Measurements from ENCODE around the gene NHSL1. TPM values are rescaled to one million over a fixed set of nuclear protein-coding genes. Genes with fewer than 3 reads are reported as not detected.

NHSL1 gene
- total and polyA plus RNA-seq, 2 of the 8 experiments (the other 6 are each of a cell fraction or from before 2014, with no cell fraction given): 7.2 to 32.4 TPM

- peaks cover 1 to 10% (median 4%) of the 10 kb centered on the region in 4 experiments; a peak in 4 of 7 replicates for H3K4me1 ChIP-seq (replicated peaks in 1 of 4; ENCODE audit: control insufficient read depth in 3 of 4, insufficient read depth in 4 of 4, low read length in 3 of 4)
- no peak overlapping the region for H3K4me3 ChIP-seq (ENCODE audit: extremely low read depth in 1 of 4, insufficient read depth in 2 of 4, low read depth in 3 of 4, low read length in 4 of 4)
- peaks cover 0 to 8% of the 10 kb centered on the region in 2 experiments; a peak in 2 of 4 replicates for H3K79me2 ChIP-seq (ENCODE audit: control insufficient read depth in 1 of 2, insufficient read depth in 2 of 2, low read length in 2 of 2)
- H3K9me3 ChIP-seq (ENCODE audit: insufficient read depth in 2 of 2, low read depth in 1 of 2, low read length in 1 of 2): no peaks in the 10 kb centered on the region
- H3K36me3 ChIP-seq (ENCODE audit: control insufficient read depth in 2 of 4, insufficient read depth in 4 of 4, low read length in 3 of 4): no peaks in the 10 kb centered on the region
- DNase-seq (ENCODE audit: low read depth in 1 of 2, low spot score in 2 of 2) (no peak), FAIRE-seq (no peak)
- H2BK15ac ChIP-seq (ENCODE audit: low read length): no peak overlapping the region
- H4K8ac ChIP-seq (ENCODE audit: extremely low read depth, insufficient read depth, low read length): no peak overlapping the region
- H4K20me1 ChIP-seq (replicated peaks in 1 of 2; ENCODE audit: control insufficient read depth in 1 of 2, insufficient read depth in 2 of 2, low read length in 2 of 2): no peaks in the 10 kb centered on the region
- H4K91ac ChIP-seq (replicated peaks; ENCODE audit: insufficient read length, low read length): no peak overlapping the region
- H3K27ac ChIP-seq (ENCODE audit: low read depth, low read length): no peak overlapping the region
- no peak overlapping the region for H3K9ac ChIP-seq (replicated peaks in 1 of 4; ENCODE audit: extremely low read depth in 1 of 4, low read depth in 3 of 4, low read length in 3 of 4)
- H2BK5ac ChIP-seq (ENCODE audit: low read depth, low read length): no peak overlapping the region
- H3K14ac ChIP-seq (ENCODE audit: insufficient read length): no peak overlapping the region
- H2AK5ac ChIP-seq (ENCODE audit: low read depth, low read length): no peak overlapping the region
- H3K56ac ChIP-seq (replicated peaks; ENCODE audit: insufficient read length, low read depth, low read length): no peak overlapping the region
- H2BK120ac ChIP-seq (replicated peaks; ENCODE audit: low read depth, low read length): no peak overlapping the region
- H2BK12ac ChIP-seq (ENCODE audit: low read depth, low read length): no peak overlapping the region
- H3K18ac ChIP-seq (ENCODE audit: extremely low read depth, low read length): no peak overlapping the region
- ChIA-PET CTCF (ENCODE audit: partially characterized antibody) (interaction anchor here (0.9 to 3.3 kb wide), 12 partner anchors 8 to 407 kb away, joined by 3 to 18 read pairs (median 5); no protein-coding TSS in a partner anchor), POLR2A (ENCODE audit: partially characterized antibody) (interaction anchor here (1.3 kb wide), 1 partner anchor 32 kb away, joined by 3 read pairs; no protein-coding TSS in a partner anchor)
- H3K4ac ChIP-seq (replicated peaks; ENCODE audit: insufficient read length, low read depth, low read length): no peak overlapping the region
- no peaks in the 10 kb centered on the region for H3K27me3 ChIP-seq (replicated peaks in 1 of 4; ENCODE audit: control insufficient read depth in 3 of 4, extremely low read depth in 1 of 4, insufficient read depth in 3 of 4, low read length in 3 of 4)
- H3K23ac ChIP-seq (ENCODE audit: insufficient read length): no peak overlapping the region
- H2BK20ac ChIP-seq (ENCODE audit: low read length): no peak overlapping the region
- no peaks in the 10 kb centered on the region for H3K23me2 ChIP-seq (ENCODE audit: low read depth, low read length)
- no peak overlapping the region for H3K4me2 ChIP-seq (ENCODE audit: insufficient read depth in 1 of 2, low read depth in 2 of 2, low read length in 2 of 2)
- 90% methylated on average over 7 of the region's 7 CpGs; no CpG with 5 or more reads in 1 of the 2 experiments for WGBS, 2 experiments (ENCODE audit: extremely low coverage in 1 of 2, insufficient coverage in 1 of 2, insufficient read length in 1 of 2, insufficient replicate concordance in 2 of 2, low coverage in 1 of 2, low lambda C conversion rate in 2 of 2, missing lambda C conversion rate in 1 of 2)
- no peaks in the 10 kb centered on the region; the same call in 1 of the 2 replicates for H3K79me1 ChIP-seq (ENCODE audit: low read depth, low read length)
- no peak overlapping the region for H4K5ac ChIP-seq (ENCODE audit: insufficient read length, low read depth, low read length)
- no peak overlapping the region for H2AFZ ChIP-seq (ENCODE audit: low read length)
- TF ChIP-seq TCF12 (IDR thresholded peaks at IDR 0.05; ENCODE audit: low read depth, low read length) (no peak), MAFK (IDR thresholded peaks at IDR 0.05; ENCODE audit: low read depth, low read length) (no peak), TAF7 (optimal IDR thresholded peaks at IDR 0.05; ENCODE audit: borderline replicate concordance, low read depth, low read length) (no peak), SUZ12 (IDR thresholded peaks at IDR 0.05; ENCODE audit: low read length) (no peak), FOSL1 (IDR thresholded peaks at IDR 0.05; ENCODE audit: insufficient read depth, low read depth, low read length) (no peak), KDM5A (IDR thresholded peaks at IDR 0.05; ENCODE audit: low read length) (no peak), POU5F1 (IDR thresholded peaks at IDR 0.05; ENCODE audit: low read depth, low read length) (no peak), USF2 (IDR thresholded peaks at IDR 0.05; ENCODE audit: low read length) (no peak), RXRA (IDR thresholded peaks at IDR 0.05; ENCODE audit: insufficient read depth, low read depth, low read length) (no peak), ZNF274 (IDR thresholded peaks at IDR 0.05; ENCODE audit: borderline replicate concordance, extremely low read depth, low read length) (no peak), SRF (IDR thresholded peaks at IDR 0.05; ENCODE audit: low read depth, low read length) (no peak)
Observed at GRCh38 chr6:138523347-138524210, 24.3 kb upstream of the NHSL1 start.
